Measurements from ENCODE around the gene FAM3B.
"Not testable (repeated sequence)": the region's sequence is repeated elsewhere in the genome, so short reads cannot be mapped to it uniquely, and the experiment has no call there.

DNA sequence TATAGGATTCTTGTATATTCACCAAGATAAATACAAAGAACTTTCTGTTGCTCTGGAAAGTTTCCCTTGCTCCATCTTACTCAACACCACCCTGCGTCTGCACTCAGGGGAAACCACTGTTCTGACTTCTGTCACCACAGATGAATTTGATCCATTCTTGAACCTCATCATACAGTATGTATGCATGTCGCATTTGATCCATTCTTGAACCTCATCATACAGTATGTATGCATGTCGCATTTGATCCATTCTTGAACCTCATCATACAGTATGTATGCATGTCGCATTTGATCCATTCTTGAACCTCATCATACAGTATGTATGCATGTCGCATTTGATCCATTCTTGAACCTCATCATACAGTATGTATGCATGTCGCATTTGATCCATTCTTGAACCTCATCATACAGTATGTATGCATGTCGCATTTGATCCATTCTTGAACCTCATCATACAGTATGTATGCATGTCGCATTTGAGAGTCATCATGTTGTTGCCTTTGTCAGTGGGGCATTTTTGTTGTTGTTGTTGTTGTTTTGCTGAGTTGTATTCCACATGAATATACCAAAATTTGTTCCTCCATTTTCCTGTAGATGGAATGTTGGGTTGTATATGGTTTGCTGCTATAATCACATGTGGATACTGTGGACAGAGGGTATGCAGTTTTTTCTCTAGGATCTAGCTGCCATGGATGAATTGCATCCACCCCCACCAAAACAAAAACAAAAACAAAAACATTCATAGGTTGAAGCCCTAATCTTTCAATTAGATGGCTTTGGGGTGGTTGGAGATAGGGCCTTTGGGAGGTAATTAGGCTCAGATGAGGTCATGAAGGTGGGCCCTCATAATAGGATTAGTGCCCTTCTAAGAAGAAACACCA lies 3.1 kb upstream of the FAM3B start:
- not testable (repeated sequence) for TF ChIP-seq POLR2A (IDR thresholded peaks at IDR 0.05; ENCODE audit: low read depth, low read length); TAF1 (IDR thresholded peaks at IDR 0.05; ENCODE audit: borderline replicate concordance, low read depth, low read length)

Data from GM12892 (cell line).